Daoy (cell line): ENCODE results near the gene GALNT10. TPM values are rescaled to one million over a fixed set of nuclear protein-coding genes. Genes with fewer than 3 reads are reported as not detected.

Experiments
- DNase-seq: peaks from one replicate; pipeline ENCODE4 v3.0.0-alpha.2; 2015; ENCODE audit warnings: low read depth
- total RNA-seq: library from RNA; depleted of rRNA; stranded (reverse); fragments of >200 nt; shearing (Covaris generic); gene quantifications from 2 replicates; pipeline ENCODE4 v1.2.3, GENCODE V29; 2014

GALNT10 gene
- total RNA-seq, 1 experiment from 2014 or later: 44.7 TPM

- no peak for DNase-seq
Observed at GRCh38 chr5:154442801-154443200, 252.3 kb downstream of the GALNT10 start.

GRCh38 chr5:154444556-154445421 lies 254.3 kb downstream of the GALNT10 start:
- DNase-seq: peak; percentile 25

GRCh38 chr5:154445422-154446194 lies 255.1 kb downstream of the GALNT10 start, which contains the start of gene SAP30L:
SAP30L (plus strand) TSS chr5:154445997; CDS start chr5:154446605, 608 bp downstream.
- DNase-seq: peak; percentile 96

GRCh38 chr5:154446195-154447088 lies 255.9 kb downstream of the GALNT10 start:
- peak; percentile 67 for DNase-seq

- no peak for DNase-seq
Observed at GRCh38 chr5:154447089-154447725, 256.7 kb downstream of the GALNT10 start.

- DNase-seq: no peak
Observed at GRCh38 chr5:154449786-154450185, 259.3 kb downstream of the GALNT10 start.

- DNase-seq: no peak
Observed at GRCh38 chr5:154451957-154452356, 261.4 kb downstream of the GALNT10 start.

- no peak for DNase-seq
Observed at GRCh38 chr5:154455585-154455984, 265.1 kb downstream of the GALNT10 start.

- DNase-seq: no peak
Observed at GRCh38 chr5:154456540-154456939, 266.0 kb downstream of the GALNT10 start.

GRCh38 chr5:154459015-154459414 lies 268.5 kb downstream of the GALNT10 start:
- no peak for DNase-seq

GRCh38 chr5:154460172-154460571 lies 269.6 kb downstream of the GALNT10 start:
- no peak for DNase-seq

GRCh38 chr5:154461531-154461930 lies 271.0 kb downstream of the GALNT10 start:
- DNase-seq: no peak

- DNase-seq: no peak
Observed at GRCh38 chr5:154464438-154464837, 273.9 kb downstream of the GALNT10 start.

GRCh38 chr5:154465169-154465568 lies 274.6 kb downstream of the GALNT10 start:
- DNase-seq: no peak

GRCh38 chr5:154466147-154466546 lies 275.6 kb downstream of the GALNT10 start:
- DNase-seq: no peak

- DNase-seq: no peak
Observed at GRCh38 chr5:154466671-154467070, 276.1 kb downstream of the GALNT10 start.

- peak; percentile 78 for DNase-seq
Observed at GRCh38 chr5:154467655-154468354, 277.3 kb downstream of the GALNT10 start.

GRCh38 chr5:154470137-154470536 lies 279.6 kb downstream of the GALNT10 start:
- no peak for DNase-seq
